ENCODE results near the gene METAP1D.
"Not testable (repeated sequence)": the region's sequence is repeated elsewhere in the genome, so short reads cannot be mapped to it uniquely, and the experiment has no call there.

DNA sequence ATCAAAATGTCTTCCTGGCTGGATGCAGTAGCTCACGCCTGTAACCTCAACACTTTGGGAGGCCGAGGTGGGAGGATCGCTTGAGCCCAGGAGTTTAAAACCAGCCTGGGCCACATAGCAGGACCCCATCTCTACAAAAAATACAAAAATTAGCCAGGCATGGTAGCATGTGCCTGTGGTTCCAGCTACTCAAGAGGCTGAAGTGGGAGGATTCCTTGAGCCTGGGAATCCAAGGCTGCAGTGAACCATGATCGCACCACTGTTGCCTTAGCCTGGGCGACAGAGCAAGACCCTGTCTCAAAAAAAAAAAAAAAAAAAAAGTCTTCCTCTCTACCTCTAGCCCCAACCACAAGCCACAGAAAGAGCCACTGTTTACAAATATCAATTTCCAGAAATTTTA lies 60.4 kb downstream of the METAP1D start:
- TF ChIP-seq, protein P1, sequence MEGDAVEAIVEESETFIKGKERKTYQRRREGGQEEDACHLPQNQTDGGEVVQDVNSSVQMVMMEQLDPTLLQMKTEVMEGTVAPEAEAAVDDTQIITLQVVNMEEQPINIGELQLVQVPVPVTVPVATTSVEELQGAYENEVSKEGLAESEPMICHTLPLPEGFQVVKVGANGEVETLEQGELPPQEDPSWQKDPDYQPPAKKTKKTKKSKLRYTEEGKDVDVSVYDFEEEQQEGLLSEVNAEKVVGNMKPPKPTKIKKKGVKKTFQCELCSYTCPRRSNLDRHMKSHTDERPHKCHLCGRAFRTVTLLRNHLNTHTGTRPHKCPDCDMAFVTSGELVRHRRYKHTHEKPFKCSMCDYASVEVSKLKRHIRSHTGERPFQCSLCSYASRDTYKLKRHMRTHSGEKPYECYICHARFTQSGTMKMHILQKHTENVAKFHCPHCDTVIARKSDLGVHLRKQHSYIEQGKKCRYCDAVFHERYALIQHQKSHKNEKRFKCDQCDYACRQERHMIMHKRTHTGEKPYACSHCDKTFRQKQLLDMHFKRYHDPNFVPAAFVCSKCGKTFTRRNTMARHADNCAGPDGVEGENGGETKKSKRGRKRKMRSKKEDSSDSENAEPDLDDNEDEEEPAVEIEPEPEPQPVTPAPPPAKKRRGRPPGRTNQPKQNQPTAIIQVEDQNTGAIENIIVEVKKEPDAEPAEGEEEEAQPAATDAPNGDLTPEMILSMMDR (IDR thresholded peaks at IDR 0.05), result not testable (repeated sequence)
- TF ChIP-seq POLR2AphosphoS5 (IDR thresholded peaks at IDR 0.05; ENCODE audit: low read depth, low read length), result not testable (repeated sequence)
- TF ChIP-seq, protein P2, sequence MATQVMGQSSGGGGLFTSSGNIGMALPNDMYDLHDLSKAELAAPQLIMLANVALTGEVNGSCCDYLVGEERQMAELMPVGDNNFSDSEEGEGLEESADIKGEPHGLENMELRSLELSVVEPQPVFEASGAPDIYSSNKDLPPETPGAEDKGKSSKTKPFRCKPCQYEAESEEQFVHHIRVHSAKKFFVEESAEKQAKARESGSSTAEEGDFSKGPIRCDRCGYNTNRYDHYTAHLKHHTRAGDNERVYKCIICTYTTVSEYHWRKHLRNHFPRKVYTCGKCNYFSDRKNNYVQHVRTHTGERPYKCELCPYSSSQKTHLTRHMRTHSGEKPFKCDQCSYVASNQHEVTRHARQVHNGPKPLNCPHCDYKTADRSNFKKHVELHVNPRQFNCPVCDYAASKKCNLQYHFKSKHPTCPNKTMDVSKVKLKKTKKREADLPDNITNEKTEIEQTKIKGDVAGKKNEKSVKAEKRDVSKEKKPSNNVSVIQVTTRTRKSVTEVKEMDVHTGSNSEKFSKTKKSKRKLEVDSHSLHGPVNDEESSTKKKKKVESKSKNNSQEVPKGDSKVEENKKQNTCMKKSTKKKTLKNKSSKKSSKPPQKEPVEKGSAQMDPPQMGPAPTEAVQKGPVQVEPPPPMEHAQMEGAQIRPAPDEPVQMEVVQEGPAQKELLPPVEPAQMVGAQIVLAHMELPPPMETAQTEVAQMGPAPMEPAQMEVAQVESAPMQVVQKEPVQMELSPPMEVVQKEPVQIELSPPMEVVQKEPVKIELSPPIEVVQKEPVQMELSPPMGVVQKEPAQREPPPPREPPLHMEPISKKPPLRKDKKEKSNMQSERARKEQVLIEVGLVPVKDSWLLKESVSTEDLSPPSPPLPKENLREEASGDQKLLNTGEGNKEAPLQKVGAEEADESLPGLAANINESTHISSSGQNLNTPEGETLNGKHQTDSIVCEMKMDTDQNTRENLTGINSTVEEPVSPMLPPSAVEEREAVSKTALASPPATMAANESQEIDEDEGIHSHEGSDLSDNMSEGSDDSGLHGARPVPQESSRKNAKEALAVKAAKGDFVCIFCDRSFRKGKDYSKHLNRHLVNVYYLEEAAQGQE (IDR thresholded peaks at IDR 0.05; ENCODE audit: insufficient read depth in 1 of 2, low read depth in 2 of 2, low read length in 1 of 2), result not testable (repeated sequence)

Data from Panc1 (cell line).